ENCODE results near the gene PLPP6.

- TF ChIP-seq, protein P1, sequence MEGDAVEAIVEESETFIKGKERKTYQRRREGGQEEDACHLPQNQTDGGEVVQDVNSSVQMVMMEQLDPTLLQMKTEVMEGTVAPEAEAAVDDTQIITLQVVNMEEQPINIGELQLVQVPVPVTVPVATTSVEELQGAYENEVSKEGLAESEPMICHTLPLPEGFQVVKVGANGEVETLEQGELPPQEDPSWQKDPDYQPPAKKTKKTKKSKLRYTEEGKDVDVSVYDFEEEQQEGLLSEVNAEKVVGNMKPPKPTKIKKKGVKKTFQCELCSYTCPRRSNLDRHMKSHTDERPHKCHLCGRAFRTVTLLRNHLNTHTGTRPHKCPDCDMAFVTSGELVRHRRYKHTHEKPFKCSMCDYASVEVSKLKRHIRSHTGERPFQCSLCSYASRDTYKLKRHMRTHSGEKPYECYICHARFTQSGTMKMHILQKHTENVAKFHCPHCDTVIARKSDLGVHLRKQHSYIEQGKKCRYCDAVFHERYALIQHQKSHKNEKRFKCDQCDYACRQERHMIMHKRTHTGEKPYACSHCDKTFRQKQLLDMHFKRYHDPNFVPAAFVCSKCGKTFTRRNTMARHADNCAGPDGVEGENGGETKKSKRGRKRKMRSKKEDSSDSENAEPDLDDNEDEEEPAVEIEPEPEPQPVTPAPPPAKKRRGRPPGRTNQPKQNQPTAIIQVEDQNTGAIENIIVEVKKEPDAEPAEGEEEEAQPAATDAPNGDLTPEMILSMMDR (IDR thresholded peaks at IDR 0.05), result no peak
- no peak for TF ChIP-seq POLR2A (IDR thresholded peaks at IDR 0.05)
These were observed 7.8 kb downstream of the PLPP6 start for GRCh38 chr9:4669890-4670289.
